Germinal center (tissue), 1 donor: ENCODE data around the gene SAMD10.

ENCODE experiments used
- DNase-seq: peaks from one replicate; pipeline ENCODE4 v3.0.0; 2012; ENCODE audit warnings: mixed read lengths, low spot score

The SAMD10 gene

DNA sequence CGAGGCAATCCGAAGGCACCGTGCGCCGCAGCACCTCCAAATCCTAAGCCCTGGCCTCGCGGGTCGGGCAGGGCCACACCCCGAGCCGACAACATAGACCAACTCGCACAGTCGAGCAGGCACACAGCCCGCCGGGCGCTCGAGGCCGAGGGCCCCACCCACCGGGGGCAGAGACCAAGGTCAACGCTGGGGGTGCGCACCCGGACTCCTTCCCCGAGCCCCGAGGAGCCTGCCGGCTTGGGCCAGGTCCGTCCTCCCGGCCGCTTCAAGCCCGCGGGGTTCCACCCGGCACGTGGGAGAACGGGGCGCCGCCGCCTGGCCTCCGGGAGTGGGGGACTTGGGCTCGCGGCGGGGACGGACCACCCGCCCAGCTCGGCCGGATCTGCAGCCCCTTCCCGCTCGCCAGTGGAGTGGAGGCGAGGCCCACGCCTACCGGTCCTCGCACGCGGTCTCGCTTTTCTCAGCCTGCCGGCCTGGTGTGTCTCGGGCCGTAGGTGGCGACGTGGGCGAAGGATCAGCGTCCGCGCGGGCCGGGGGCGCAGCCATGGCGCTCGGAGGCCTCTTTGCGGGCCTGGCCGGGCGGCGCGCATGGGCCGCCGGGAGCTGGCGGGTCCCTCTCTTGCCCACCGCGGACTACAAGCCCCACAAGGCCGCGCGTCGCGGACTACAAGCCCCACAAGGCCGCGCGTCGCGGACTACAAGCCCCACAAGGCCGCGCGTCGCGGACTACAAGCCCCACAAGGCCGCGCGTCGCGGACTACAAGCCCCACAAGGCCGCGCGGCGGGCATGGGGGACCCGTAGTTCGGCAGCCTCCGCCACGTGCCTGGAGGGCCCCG, 23.4 kb downstream of the SAMD10 start, which contains the start of gene UCKL1:
UCKL1 (minus strand) TSS at position 590 of the 837 bp plus-strand sequence; CDS start at position 546, 44 bp downstream.
- DNase-seq = peak; percentile 90

DNA sequence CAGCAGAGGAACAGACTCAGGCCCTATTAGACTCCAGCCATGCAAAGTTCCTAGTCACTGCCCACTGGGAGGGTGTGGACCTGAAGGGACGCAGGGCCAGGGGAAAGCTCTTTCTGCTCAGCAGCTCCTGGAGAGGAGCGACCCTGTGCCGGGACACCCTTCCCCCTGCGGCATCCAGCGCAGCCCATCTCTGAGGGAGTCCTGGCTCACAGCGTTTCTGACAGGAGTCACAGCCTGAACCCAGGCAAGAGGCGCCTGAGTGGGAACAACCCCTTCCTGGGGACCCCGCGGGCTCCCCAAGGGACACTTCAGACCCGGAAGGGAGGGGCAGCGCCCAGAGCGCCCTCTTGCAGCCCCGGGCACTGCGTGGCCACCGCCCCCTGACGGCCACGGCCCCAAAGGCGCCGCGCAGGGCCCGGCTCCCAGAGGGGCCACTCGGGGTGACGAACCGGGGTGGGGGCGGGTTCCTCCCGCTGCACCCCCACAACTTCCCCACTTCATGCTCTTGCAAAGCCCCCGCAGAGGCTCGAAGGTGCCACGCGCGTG, 24.1 kb downstream of the SAMD10 start:
- peak; percentile 63 for DNase-seq

DNA sequence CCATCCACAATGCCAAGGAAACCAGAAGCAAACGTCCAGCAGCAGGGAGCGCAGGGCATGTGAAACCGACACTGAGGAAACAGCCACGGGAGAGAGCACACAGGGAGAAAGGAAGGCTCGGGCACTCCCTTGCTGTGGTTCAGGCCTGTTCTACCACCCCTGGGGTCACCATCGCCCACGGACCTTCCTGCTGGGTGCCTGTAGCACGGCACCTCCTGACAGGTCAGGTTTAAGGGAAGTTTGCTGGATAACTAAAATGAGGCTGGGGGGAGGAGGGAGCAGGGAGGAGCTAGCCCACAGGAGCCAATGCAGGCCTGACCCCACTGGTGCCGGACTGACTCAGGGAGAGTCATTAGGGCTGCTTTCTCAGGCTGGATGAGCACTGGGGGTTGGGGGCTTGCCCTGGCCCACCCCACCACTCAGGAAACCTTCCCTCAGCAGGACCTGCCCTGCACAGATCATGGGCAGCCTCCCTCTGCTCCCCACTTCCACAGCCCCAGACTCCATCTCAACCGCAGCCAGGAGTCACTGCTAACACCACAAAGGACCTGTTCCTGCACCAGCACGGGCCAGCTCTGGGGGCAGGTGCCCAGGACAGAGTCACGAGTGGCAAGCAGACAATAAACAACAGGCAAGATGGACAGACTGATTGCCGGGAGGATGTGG, 25.5 kb downstream of the SAMD10 start:
- no peak for DNase-seq

DNA sequence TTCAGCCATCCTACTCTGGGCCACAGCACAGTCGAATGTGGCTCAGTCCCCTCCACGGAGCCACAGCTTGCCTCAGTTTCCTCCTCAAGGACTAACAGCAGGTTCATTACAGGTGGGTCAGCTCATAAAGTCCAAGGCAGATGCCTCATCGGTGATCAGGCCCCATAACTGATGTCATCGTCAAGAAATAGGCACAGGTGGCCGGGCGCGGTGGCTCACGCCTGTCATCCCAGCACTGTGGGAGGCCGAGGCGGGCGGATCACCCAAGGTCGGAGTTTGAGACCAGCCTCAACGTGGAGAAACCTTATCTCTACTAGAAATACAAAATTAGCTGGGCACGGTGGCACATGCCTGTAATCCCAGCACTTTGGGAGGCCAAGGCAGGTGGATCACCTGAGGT, 26.7 kb downstream of the SAMD10 start:
- DNase-seq = no peak

DNA sequence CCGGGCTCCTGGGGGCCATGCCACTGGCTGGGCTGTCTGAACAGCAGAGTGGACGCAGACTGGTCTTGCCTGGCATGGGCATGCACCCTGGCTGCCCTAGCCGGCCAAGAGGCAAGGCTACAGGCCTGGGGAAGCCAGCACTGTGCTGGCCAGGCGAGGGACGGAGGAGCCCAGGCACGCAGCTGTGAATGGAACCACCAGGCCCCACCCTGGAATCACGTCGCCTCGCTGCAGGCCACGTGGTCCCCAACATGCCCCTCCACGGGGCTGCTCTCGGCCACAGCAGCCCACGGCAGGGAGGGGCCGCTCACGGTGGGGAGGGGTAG, 27.3 kb downstream of the SAMD10 start:
- no peak for DNase-seq

DNA sequence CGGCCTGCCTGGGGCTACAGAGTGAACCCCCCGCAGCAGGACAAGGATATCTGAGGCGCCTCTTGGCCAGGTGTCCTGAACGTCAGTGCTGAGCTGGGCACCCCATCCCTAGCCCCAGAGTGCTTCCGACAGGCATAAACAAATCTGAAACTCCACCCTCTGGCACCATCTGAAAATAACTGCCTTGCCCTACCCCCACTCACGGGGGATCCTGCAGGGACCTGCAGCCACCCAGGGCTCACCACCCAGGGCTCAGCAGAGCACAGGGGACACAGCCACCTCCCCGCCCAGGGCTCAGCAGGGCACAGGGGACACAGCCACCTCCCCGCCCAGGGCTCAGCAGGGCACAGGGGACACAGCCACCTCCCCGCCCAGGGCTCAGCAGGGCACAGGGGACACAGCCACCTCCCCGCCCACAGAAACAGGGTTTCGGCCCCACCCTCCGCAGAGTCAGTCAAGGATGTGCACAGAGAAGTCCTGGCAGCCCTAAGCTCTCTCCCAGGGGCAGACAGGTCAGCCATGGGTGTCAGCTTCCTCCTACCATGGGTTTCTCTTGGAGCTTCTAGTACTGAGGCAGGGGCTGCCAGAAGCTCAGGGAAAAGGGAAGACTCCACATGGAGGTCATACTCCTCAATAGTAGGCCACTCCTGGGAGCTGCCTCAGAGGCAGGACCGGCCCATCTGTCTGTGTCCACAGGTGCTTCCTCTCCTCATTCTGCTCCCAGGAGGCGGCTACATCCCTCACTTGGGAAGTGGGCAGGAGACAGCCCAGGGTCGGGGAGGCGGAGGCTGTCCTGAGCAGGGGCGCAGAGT, 27.8 kb downstream of the SAMD10 start:
- no peak for DNase-seq

DNA sequence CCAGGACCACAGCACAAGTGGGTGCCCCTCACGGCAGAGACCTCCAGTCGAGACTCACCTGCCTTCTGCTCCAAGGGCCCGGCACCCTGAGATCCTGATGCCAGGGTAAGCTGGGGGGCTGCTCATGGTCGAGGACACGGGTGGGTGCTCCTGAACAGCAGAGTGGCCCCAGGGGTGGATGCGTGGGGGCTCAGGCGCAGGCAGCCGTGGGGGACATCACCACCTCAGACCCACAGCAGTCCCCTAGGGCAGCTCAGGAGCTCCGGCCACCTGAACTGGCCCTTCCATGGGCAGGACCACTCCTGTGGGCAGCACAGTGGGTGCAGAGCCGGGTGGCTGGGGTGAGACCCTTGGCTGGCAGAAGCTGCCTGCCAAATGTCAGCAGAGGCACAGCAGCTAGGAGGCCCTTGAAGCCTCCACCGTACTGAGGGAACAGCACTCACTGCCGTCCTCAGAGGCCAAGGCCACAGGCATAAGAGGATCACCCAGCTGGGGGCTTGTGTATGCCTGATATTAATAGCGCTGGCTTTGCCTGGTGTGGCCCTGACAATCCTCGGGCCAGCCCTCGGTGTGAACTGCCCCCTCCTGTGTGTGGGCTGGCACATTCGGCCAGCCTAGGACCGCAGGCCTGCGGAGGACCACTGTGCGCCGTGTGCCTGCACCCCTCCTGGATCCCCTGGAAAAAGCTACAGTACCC, 28.6 kb downstream of the SAMD10 start:
- no peak for DNase-seq

DNA sequence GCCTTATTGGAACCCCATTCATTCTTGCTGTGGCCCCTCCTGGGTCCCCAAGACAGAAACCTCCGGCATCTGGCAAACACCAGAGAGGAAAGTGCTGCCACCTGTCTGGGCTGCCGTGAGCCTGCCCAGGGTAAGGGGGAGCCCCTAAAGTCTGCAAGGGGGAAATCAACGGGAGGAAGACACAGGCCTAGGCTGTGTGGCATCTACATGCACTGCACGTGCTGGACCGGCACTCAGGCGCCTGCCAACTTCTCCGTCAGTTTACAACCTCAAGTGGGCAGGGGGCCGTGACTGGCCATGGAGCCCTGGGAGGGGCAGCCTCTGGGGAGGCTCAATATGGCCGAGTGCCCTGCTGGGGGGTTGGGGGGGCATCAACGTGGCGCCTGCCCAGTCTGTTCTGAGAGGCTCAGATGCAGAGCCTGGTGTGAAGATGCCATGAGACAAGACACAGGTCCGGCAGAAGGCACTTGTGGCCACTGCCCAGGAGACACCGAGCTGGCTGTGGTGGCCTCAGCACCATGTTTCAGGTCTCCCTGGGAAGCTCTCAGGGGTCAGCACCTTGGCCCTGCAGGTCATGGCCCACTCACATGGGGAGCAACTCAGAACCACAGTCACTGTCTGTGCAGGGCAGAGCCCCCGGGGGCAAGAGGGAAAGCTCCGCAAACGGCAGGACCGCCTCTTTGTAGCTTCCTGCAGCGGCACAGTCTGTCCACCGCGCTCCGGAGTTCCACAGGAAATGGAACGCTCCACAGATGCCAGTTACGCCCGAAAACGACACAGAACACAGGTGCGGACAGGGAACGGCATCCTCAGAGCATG, 31.6 kb downstream of the SAMD10 start:
- DNase-seq = peak; percentile 44

DNA sequence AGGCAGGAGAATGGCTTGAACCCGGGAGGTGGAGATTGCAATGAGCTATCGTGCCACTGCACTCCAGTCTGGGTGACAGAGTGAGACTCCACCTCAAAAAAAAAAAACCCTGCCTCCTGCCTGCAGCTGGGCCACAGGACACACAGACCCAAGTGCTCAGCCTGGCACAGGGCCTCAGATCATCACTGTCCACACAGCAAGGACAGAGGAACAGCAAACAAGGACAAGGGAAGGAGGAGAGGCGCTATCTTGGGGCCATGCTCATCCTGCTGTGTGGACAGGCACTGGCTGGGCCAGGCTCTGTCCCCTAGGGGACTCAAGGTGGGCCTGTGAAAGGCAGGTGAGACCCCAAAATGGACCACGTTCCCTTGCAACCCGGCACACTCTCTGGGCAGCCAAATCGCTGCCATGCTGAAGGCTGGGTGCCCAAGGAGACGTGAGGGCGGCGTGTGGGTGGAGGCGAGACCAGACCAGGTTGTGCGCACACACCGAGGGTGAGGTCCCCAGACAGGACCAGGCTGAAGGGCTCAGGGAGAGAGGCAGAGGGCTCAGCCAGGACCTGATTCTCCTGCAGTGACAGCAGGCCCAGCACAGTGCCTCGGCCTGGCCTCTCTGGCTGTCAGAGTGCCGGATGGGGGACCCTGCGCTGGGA, 32.3 kb downstream of the SAMD10 start:
- DNase-seq = no peak

DNA sequence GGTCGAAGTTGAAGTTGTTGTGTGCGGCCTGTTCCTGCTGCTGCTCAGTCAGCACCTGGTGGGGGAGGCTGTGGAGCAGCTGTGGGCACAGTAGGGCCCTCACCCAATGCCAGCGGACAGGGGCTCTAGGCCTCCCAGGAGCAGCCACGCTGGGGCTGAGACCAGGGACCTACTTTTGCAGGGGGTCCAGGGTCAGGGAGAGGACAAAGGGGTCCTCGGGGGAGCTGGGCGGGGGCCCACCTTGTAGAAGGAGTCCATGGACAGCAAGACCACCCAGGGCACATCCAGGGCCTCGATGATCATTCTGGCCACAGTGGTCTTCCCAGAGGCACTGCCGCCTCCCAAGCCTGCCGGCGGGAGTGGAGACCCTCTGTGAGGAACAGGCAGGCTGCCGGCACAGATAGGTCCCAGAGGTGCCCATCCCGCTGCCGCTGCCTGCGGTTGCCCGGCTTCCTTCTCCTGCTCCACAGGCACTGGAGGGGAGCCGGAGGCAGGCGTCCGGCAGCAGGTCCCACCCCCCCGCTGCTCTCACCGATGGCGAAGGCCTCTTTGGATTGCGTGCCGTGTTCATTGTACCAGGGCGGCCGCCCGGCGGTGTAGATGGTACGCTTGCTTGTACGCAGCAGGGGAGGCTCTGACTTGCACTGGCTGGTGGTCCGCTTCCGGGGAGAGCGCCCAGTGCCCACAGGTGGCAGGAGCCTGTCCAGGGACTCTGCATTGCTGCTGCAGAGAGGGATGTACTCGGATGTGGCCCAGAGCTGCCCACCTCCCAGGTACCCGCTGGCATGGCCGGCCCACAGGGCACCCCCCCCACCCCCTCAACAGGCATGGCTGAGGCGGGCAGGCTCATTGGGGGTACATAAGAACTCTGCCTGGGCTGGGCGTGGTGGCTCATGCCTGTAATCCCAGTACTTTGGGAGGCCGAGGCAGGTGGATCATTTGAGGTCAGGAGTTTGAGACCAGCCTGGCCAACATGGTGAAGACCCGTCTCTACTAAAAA, 33.2 kb downstream of the SAMD10 start:
- DNase-seq = no peak

DNA sequence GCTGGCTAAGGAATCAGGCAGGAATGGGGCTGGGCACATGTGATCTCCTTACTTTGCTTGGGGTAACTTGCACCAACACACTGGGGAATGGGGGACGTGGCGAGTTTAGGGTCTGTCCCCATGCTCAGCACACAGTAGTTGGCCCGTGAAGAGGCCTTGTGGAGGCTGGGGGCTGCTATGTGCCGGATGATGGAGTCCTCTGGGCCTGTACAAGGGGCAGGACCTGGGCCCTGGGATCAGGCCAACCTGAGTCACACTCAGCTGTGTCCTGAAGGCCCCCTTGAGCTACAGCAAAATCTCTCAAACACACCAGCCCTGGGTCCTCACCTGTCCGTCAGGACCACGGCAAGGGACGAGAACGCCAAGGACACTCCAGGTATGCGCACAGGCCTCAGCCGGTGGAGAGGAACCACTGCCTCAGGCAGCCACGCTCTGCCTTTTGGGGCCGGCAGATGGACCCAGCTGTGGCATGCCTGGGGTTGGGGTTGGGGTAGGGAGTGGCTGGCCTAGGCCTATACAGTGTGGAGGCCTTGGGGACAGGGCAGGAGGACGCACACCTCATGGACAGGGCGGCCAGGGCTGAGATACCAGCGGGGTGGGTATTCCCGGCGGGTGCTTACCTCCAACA, 34.3 kb downstream of the SAMD10 start:
- no peak for DNase-seq

DNA sequence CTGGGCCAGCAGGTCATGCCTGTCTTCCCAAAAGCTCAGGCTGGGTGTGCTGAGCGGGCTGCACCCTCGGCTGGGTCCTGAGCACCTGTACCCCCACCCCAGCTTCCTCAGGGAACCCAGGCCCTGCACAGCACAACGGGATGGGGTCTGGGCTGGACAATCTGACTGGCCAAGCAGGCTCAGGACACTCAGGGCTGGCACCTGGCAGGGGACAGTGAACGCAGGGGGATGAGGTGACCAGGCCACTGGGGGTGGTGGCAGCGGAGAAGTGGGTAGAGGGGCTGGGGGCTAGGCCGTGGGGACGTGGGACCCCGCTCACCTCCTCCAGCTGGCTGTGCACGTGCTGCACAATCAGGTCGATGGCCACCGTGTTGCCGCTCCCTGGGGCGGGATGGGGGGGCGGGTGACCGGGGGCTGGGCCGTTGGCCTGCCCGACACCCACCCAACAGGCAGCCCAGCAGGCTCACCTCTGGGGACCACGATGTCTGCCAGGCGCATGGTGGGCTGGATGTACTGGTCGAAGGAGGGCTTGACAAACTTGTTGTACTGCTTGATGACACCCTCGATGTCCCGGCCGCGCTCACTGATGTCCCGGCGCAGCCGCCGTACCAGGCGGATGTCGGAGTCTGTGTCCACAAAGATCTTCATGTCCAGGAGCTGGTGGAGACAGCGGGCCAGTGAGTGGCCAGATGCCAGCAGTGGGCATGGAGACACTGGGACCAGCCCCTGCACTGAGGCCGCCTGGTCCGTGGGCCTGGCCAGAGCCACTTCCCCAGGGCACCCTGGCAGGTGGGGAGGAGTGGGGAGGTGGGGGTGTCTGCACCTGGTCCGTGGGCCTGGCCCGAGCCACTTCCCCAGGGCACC, 35.1 kb downstream of the SAMD10 start:
- no peak for DNase-seq

DNA sequence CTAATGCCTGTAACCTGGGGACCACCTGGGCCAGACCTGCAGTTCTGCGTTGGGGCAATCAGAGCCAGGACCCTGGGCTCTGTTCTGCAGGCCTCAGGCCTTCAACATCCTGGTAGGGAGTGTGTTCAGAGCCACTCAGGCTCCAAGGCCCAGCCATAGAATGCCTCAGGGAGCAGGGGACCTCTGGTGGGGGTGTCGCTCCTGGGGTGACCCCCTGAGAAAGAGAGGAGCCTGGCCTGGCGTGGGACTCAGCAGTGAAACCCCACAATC, 35.7 kb downstream of the SAMD10 start:
- no peak for DNase-seq

DNA sequence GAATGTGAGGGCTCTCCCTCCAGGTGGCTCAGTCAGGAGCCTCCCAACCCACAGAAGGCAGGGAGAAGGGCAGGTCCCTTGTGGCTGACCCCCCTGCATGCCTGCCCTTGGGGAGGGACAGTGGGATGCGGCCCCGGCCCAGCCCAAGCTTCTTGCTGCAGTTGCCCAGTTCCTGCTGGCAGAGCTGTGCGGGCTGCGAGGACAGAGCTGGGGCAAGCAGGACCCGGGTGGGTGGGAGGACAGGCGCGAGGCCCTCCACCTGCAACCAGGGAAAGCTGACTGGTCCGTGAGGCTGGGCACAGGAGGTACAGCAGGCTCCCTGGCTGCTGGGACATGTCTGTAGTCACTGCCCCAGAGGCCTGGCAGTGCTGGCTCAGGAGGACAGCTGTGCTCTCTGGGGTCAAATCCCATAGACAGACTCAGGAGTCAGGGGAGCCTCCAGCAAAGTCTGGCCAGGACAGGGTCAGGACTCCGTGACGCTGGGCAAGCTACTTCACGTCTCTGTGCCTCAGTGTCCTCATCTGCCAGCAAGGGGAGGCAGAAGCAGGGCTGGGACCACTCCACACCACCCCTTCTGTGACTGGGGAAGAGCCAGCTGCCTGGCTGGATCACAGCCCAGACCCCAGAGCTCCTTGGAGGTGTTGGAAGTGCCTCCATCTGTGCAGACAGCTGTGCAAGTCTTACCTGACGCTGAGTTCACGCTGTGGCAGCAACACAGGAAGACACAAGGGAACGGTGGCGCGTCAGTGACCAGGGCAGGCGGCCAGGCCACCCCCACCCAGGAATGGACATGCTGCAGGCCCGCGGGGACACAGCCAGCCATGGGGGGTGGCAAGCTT, 36.3 kb downstream of the SAMD10 start:
- DNase-seq = no peak

DNA sequence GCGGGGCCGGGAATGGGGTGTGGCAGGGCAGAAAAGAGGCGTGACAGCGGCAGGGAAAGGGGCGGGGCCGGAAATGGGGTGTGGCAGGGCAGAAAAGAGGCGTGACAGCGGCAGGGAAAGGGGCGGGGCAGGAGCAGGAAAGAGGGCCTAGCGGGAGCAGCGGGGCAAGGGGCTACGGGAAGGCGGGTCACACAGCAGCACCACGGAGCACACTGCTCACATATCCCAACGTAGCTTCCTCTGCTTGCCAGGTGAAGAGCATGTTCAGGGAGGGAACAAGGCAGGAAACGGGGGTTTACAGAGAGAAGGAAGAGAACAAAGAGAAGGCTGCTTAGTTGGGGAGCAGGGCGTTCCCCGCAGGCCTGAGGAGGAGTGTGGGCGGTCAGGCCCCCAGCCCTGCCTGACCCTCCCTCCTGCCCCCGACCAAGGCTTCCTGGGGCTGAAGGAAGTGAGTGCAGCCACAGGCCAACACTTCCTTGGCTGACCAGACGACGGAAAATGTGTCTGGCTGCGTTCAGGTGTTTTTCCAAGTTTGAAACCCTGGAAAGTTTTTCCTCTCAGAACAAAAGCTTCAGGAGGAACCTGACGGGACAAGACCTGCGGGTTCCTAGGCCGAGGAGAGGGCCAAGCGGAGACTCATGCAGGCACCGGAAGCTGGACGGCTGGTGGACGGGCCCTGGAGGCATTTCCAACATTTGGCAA, 37.0 kb downstream of the SAMD10 start:
- DNase-seq = no peak

DNA sequence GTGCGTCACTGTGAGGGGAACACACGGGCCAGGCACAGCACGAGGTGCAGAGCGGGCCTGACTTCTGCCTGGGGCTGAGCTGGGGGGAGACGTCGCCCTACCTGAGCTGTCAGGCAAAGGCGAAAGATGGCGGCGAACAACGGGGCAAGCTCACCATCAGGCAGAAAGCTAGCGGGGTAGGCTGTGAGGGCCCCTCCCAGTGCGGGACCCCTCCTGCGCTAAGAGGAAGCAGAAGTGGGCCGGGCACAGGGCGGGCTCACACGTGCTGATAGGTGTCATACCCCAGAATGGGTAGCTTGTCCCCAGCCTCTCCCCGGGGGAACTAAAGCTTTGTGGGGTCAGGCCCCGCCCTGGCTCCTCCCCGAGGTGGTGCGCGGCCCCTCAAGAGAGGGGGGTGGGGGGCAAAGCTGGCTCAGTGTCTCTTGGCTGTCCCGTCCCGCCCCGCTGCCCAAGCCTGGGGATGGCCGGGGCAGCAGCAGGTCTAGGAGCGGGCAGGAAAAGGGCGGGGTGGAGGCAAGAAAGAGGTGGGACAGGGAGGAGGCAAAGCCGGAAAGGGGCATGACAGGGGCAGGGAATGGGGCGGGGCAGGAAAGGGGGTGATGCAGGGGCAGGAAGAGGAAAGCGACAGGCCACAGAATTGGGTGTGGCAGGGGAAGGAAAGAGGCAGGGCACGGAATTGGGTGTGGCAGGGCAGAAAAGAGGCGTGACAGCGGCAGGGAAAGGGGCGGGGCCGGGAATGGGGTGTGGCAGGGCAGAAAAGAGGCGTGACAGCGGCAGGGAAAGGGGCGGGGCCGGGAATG, 38.0 kb downstream of the SAMD10 start:
- peak; percentile 62 for DNase-seq
